HepG2 (cell line): ENCODE results near the gene GMEB2. TPM values are rescaled to one million over a fixed set of nuclear protein-coding genes. Genes with fewer than 3 reads are reported as not detected.
"Not testable (repeated sequence)": the region's sequence is repeated elsewhere in the genome, so short reads cannot be mapped to it uniquely, and the experiment has no call there.

Experiments
- ATAC-seq: fragments of 200-7000 bp; cut with Tn5 transposase; 3 replicates; pipeline ENCODE4 v1.9.1; 2020; ENCODE audit warnings: mild to moderate bottlenecking, moderate library complexity
- BruUV-seq: library from RNA; stranded (reverse); fragments of 400-500 nt; replicated peaks from 2 replicates; lab custom pipeline; 2021; lab: Mats Ljungman, UMichigan
- CTCF ChIA-PET: fragments of 300-600 bp; formaldehyde crosslinking; extraction: SDS; loops from one replicate; lab custom pipeline; 2021; ENCODE audit warnings: low total read pairs, inconsistent platforms, low intra/inter-chr PET ratio; lab: Yijun Ruan, JAX
- POLR2A ChIA-PET: fragments of 350-600 bp; sonication (Branson Sonifier 250); formaldehyde crosslinking; loops from one replicate; lab custom pipeline; 2020; ENCODE audit warnings: antibody characterized with exemption, inconsistent platforms; lab: Yijun Ruan, JAX
- DNase-seq: peaks from one replicate; pipeline ENCODE4 v3.0.0-alpha.2; 2015; ENCODE audit warnings: low spot score
- FAIRE-seq: peaks from 3 replicates; lab custom pipeline; 2011; peaks lifted over from hg19 to GRCh38; lab: Jason Lieb, UNC
- H2AFZ ChIP-seq: one replicate; pipeline ENCODE4 v1.6.1; 2011; ENCODE audit warnings: low read length, inconsistent platforms
- H3K27ac ChIP-seq: fragments of 300-600 bp; 3 replicates; pipeline ENCODE4 v1.8.0; 2011; ENCODE audit warnings: mixed run types, mild to moderate bottlenecking, mixed read lengths, low read length, inconsistent platforms; ENCODE audit not compliant: insufficient read depth; ENCODE audit errors: extremely low read length
- H3K27me3 ChIP-seq, 2 experiments: fragments of 200-600 bp in 1 of 2; 2 replicates in 1 of 2; 3 replicates in 1 of 2; pipeline versions ENCODE4 v1.6.0 to v1.8.0; 2011; ENCODE audit warnings: low read length in 2 of 2, mild to moderate bottlenecking in 2 of 2, moderate library complexity in 2 of 2, inconsistent platforms in 1 of 2; ENCODE audit not compliant: insufficient read depth in 2 of 2, control insufficient read depth in 1 of 2
- H3K36me3 ChIP-seq, 2 experiments: fragments of 200-600 bp in 1 of 2; replicated peaks in 1 of 2; 2 replicates in 1 of 2; 3 replicates in 1 of 2; pipeline versions ENCODE4 v1.5.1 to v1.8.0; 2011; ENCODE audit warnings: low read length in 2 of 2, inconsistent platforms in 1 of 2; ENCODE audit not compliant: insufficient read depth in 2 of 2, control insufficient read depth in 1 of 2
- H3K4me1 ChIP-seq: 2 replicates; pipeline ENCODE4 v1.5.1; 2012; ENCODE audit warnings: low read length, inconsistent platforms; ENCODE audit not compliant: insufficient read depth
- H3K4me2 ChIP-seq: 2 replicates; pipeline ENCODE4 v1.6.0; 2011; ENCODE audit warnings: low read depth, low read length, inconsistent platforms
- H3K4me3 ChIP-seq, 3 experiments: fragments of 200-600 bp in 1 of 3; sonication (generic), shearing (Covaris generic) in 1 of 3; replicated peaks in 1 of 3; 2 replicates each; pipeline ENCODE4 v1.5.1; 2011 to 2016; ENCODE audit warnings: low read length in 3 of 3, inconsistent platforms in 2 of 3, low read depth in 2 of 3, mild to moderate bottlenecking in 2 of 3, control low read depth in 1 of 3, mixed read lengths in 1 of 3; ENCODE audit not compliant: insufficient read depth in 1 of 3
- H3K79me2 ChIP-seq: one replicate; pipeline ENCODE4 v1.6.1; 2011; ENCODE audit warnings: low read length, inconsistent platforms; ENCODE audit not compliant: insufficient read depth
- H3K9ac ChIP-seq: 2 replicates; pipeline ENCODE4 v1.6.0; 2011; ENCODE audit warnings: mild to moderate bottlenecking, low read depth, low read length, inconsistent platforms; ENCODE audit not compliant: insufficient read depth
- H3K9me3 ChIP-seq: 2 replicates; pipeline ENCODE4 v1.5.1; 2012; ENCODE audit warnings: mild to moderate bottlenecking, low read length
- H4K20me1 ChIP-seq: 2 replicates; pipeline ENCODE4 v1.6.0; 2011; ENCODE audit warnings: inconsistent platforms, mild to moderate bottlenecking, low read length, moderate library complexity; ENCODE audit not compliant: insufficient read depth
- CAMTA2 ChIP-seq: sonication (generic); formaldehyde crosslinking; IDR thresholded peaks from 2 replicates; pipeline ENCODE4 v1.4.0; 2020; ENCODE audit warnings: mild to moderate bottlenecking, missing genetic modification reagents, borderline replicate concordance
- JARID2 ChIP-seq: sonication (generic); formaldehyde crosslinking; IDR thresholded peaks from 2 replicates; pipeline ENCODE4 v1.8.1; 2023; ENCODE audit warnings: missing genetic modification reagents, inconsistent platforms; ENCODE audit not compliant: insufficient replicate concordance
- NFYB ChIP-seq: sonication (generic); formaldehyde crosslinking; IDR thresholded peaks from 2 replicates; pipeline ENCODE4 v1.4.0; 2020; ENCODE audit warnings: missing genetic modification reagents
- PCBP1 ChIP-seq: fragments of 200-400 bp; formaldehyde crosslinking; IDR thresholded peaks from 2 replicates; pipeline ENCODE4 v1.6.1; 2017; ENCODE audit warnings: mild to moderate bottlenecking, low read depth, low read length, borderline replicate concordance
- ZFP36 ChIP-seq: fragments of 150-350 bp; IDR thresholded peaks from 2 replicates; pipeline ENCODE4 v1.6.1; 2018; ENCODE audit warnings: borderline replicate concordance, low read length, low read depth; ENCODE audit not compliant: partially characterized antibody
- ZNF615 ChIP-seq: sonication (generic); formaldehyde crosslinking; IDR thresholded peaks from 2 replicates; pipeline ENCODE4 v1.5.0; 2020; ENCODE audit warnings: mild to moderate bottlenecking, missing genetic modification reagents, borderline replicate concordance
- WGBS: methylation state at CpG from one replicate; pipeline ENCODE4 v1.1.6; 2017; ENCODE audit warnings: low lambda C conversion rate; 5-methylcytosine and 5-hydroxymethylcytosine counted together
- in situ Hi-C: cut with HindIII; loops from 2 replicates; pipeline ENCODE4 v1.10.0; 2017; ENCODE audit warnings: low pct_unique_long_range_greater_than_20kb; ENCODE audit not compliant: extremely low pct_ligation_motif_present
- intact Hi-C: fragments of 100-400 bp; cut with micrococcal nuclease; formaldehyde crosslinking; loops from one replicate; pipeline ENCODE4 v1.10.0; 2022; ENCODE audit not compliant: unreplicated experiment
- polyA plus RNA-seq, 8 experiments: library from polyadenylated mRNA; depleted of rRNA in 3 of 8; stranded (reverse) in 7 of 8; unstranded in 1 of 8; fragments of >200 nt; fragmentation: Illumina TruSeq in 4 of 8; extraction: Trizol in 4 of 8; gene quantifications; 2 replicates each; pipeline versions ENCODE4 v1.2.1 to v1.2.3, GENCODE V29; 2011 to 2016; ENCODE audit warnings: low read depth in 4 of 8, missing spikeins in 1 of 8, mixed read lengths in 1 of 8; ENCODE audit not compliant: insufficient read depth in 1 of 8
- total RNA-seq, 5 experiments: library from RNA; depleted of rRNA; stranded (reverse); fragments of >200 nt; fragmentation: Illumina TruSeq; extraction: Trizol; gene quantifications; 2 replicates each; pipeline ENCODE4 v1.2.3, GENCODE V29; 2016; ENCODE audit warnings: low read depth in 1 of 5
- TF ChIP-seq, protein P1 (sequence below): sonication (generic); formaldehyde crosslinking; IDR thresholded peaks from 2 replicates; pipeline ENCODE4 v1.8.1; 2023; ENCODE audit warnings: mild to moderate bottlenecking, missing genetic modification reagents
- TF ChIP-seq, protein P2 (sequence below): IDR thresholded peaks from 2 replicates; pipeline ENCODE4 v1.6.1; 2016; ENCODE audit warnings: low read depth

GMEB2 gene
- total and polyA plus RNA-seq, 2 of the 13 experiments (the other 11 are each of a cell fraction or from before 2014, with no cell fraction given), result 10.6 to 12.4 TPM

DNA sequence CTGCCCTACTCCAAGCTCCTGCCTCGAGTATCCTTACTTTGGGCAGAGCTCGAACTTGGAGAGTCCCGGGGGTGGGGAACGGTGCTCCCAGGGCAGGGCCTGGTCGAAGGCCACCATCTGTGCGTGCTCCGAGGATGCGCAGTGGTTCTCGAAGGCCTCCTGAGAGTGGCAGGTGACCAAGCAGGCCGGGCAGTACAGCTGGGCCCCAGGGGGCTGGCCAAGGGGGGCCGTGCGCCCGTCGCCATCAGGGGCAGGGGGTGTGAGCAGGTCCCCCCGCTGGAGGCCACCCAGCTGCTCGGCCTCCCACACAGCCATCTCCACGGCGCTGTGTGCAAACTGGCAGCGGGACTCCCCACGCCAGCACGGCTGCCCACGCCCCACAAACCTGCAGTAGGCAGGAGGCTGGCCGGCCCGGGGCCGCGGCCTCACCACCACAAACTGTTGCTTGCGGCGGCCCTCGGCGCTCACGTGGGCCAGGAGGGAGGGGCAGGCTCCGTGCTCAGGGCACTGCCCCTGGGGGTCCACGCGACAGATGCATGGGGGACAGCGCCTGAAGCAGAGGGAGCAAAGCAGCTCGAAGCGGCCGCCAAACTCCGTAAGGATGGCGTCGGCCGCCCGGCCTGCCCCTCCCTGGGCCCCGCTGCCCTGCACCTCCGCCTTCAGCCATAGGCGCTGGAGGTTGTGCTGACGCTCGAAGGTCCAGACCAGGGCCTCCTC is 54.7 kb downstream of the GMEB2 start (continued):
- TF ChIP-seq CAMTA2 (CRISPR knock-in tag), result peak; percentile 31; the same call in 1 of the 2 replicates

DNA sequence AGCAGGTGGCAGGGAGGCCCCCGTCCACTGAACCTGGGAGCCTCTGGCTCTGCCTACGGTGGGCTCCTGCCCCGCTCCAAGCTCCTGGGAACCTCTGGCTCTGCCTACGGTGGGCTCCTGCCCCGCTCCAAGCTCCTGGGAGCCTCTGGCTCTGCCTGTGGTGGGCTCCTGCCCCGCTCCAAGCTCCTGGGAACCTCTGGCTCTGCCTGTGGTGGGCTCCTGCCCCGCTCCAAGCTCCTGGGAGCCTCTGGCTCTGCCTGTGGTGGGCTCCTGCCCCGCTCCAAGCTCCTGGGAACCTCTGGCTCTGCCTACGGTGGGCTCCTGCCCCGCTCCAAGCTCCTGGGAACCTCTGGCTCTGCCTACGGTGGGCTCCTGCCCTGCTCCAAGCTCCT is 55.8 kb downstream of the GMEB2 start:
- FAIRE-seq, in situ Hi-C loops, CTCF ChIA-PET, BruUV-seq, H3K9ac ChIP-seq, H3K79me2 ChIP-seq, intact Hi-C loops, H4K20me1 ChIP-seq, DNase-seq, H3K27me3 ChIP-seq, H3K4me3 ChIP-seq, H2AFZ ChIP-seq, ATAC-seq, H3K36me3 ChIP-seq, H3K4me2 ChIP-seq, H3K27ac ChIP-seq, H3K9me3 ChIP-seq: not testable (repeated sequence)
- WGBS, result 68% methylated on average over 9 of the region's 11 CpGs
- peaks cover 30% of the 10 kb centered on the region for H3K4me1 ChIP-seq
- POLR2A ChIA-PET, result interaction anchor here (1.5 kb wide), 1 partner anchor 294 kb away, joined by 3 read pairs; the partner anchor contains the start of gene TPD52L2

DNA sequence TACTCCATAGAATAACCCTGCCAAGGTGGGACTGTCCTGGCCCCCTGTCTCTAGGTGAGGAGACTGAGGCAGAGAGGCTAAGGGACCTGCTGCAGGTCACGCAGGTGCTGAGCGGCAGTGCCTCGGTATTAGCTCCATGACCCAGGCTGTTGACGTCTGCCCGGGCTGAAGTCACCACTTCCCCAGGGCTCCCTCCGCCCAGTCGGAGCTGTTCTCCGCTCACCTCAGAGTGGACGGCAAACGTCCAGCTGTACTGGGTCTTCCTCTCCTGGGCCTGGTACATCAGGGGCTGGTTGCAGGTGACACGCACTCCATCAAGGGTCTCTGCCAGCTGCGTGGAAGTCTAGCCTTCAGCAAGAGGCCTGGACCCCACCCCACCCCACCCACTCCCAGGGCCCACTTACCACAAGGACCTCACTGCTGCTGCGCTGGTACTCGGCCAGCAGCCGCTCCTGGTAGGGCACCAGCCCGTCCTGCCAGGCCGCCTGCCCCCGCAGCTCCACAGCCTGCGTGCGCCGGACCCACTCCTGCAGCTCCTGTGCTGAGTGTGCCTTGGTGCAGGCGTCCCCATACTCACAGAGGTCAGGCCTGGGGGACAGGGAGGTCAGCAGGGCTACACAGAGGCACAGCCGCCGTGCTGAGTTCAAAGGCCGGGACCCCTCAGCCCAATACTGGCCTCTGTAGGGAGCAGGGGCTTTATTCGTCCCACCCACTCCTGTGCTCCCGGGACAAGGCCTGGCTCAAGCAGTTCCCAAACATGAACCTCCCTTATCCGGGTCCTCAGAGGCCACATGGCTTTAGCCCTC is 56.4 kb downstream of the GMEB2 start:
- no peaks in the 10 kb centered on the region for H3K79me2 ChIP-seq
- no peak overlapping the region for H3K4me3 ChIP-seq
- ChIA-PET POLR2A (interaction anchor here (1.5 kb wide), 1 partner anchor 295 kb away, joined by 3 read pairs; the partner anchor contains the start of gene TPD52L2), CTCF (no interaction called here)
- H3K36me3 ChIP-seq, result no peaks in the 10 kb centered on the region
- no peak for FAIRE-seq
- H4K20me1 ChIP-seq, result peaks cover 2% of the 10 kb centered on the region; the same call in 1 of the 2 replicates
- H3K9ac ChIP-seq, result no peak overlapping the region
- intact Hi-C loops (no loop called here), in situ Hi-C loops (no loop called here)
- no peak overlapping the region for H3K27ac ChIP-seq
- H3K27me3 ChIP-seq, result no peaks in the 10 kb centered on the region
- WGBS, result 66% methylated on average over 28 of the region's 28 CpGs
- peaks cover 24% of the 10 kb centered on the region for H3K4me1 ChIP-seq
- no peak overlapping the region for H2AFZ ChIP-seq
- no peaks in the 10 kb centered on the region for H3K9me3 ChIP-seq
- no TSS peak for BruUV-seq
- no peak for DNase-seq
- ATAC-seq, result no peak
- no peak overlapping the region for H3K4me2 ChIP-seq
- TF ChIP-seq, protein P1, sequence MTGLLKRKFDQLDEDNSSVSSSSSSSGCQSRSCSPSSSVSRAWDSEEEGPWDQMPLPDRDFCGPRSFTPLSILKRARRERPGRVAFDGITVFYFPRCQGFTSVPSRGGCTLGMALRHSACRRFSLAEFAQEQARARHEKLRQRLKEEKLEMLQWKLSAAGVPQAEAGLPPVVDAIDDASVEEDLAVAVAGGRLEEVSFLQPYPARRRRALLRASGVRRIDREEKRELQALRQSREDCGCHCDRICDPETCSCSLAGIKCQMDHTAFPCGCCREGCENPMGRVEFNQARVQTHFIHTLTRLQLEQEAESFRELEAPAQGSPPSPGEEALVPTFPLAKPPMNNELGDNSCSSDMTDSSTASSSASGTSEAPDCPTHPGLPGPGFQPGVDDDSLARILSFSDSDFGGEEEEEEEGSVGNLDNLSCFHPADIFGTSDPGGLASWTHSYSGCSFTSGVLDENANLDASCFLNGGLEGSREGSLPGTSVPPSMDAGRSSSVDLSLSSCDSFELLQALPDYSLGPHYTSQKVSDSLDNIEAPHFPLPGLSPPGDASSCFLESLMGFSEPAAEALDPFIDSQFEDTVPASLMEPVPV (CRISPR knock-in tag), result no peak
- TF ChIP-seq JARID2 (CRISPR knock-in tag) (no peak), NFYB (CRISPR knock-in tag) (no peak), ZNF615 (CRISPR knock-in tag) (no peak), PCBP1 (0 out of 2 replicates have a peak, but pooled peaks have one; percentile 34), ZFP36 (no peak)
- TF ChIP-seq, protein P2, sequence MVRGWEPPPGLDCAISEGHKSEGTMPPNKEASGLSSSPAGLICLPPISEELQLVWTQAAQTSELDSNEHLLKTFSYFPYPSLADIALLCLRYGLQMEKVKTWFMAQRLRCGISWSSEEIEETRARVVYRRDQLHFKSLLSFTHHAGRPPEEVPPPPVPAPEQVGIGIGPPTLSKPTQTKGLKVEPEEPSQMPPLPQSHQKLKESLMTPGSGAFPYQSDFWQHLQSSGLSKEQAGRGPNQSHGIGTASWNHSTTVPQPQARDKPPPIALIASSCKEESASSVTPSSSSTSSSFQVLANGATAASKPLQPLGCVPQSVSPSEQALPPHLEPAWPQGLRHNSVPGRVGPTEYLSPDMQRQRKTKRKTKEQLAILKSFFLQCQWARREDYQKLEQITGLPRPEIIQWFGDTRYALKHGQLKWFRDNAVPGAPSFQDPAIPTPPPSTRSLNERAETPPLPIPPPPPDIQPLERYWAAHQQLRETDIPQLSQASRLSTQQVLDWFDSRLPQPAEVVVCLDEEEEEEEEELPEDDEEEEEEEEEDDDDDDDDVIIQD, result no peak
